ENCODE measurements around the gene RPA1.

DNA sequence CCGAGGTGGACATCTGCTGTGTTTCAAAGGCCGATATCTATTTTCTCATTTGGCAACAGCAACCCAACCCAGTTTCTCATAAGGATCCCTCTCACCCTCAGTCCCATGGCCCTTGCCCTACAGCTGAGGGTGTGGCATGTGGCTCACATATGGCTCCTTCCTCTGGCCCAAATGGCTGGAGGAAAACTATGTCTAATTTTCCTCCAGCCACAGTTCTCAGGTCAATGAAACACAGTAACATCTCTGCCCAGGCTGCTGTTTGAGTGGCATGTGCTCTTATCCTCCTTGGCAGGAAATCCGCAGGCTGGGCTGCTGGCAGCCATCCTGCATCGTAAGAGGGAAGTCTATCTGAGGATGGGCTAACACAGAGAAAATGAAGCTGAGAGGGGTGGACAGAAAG lies 43.9 kb upstream of the RPA1 start:
- TF ChIP-seq SIN3A (conservative IDR thresholded peaks at IDR 0.05 in 1 of 2, IDR thresholded peaks at IDR 0.05 in 1 of 2; ENCODE audit: low read depth in 1 of 2, low read length in 2 of 2) (no peak), POU5F1 (IDR thresholded peaks at IDR 0.05; ENCODE audit: low read depth, low read length) (no peak), CTCF (IDR thresholded peaks at IDR 0.05; ENCODE audit: control extremely low read depth in 1 of 3, insufficient read depth in 1 of 3, low read depth in 1 of 3, low read length in 3 of 3) (no peak), POLR2AphosphoS5 (IDR thresholded peaks at IDR 0.05; ENCODE audit: low read depth, low read length) (no peak), KDM1A (IDR thresholded peaks at IDR 0.05; ENCODE audit: borderline replicate concordance, low read length) (no peak), RXRA (IDR thresholded peaks at IDR 0.05; ENCODE audit: insufficient read depth, low read depth, low read length) (no peak), CHD1 (IDR thresholded peaks at IDR 0.05; ENCODE audit: low read depth, low read length) (no peak), POLR2A (IDR thresholded peaks at IDR 0.05; ENCODE audit: control extremely low read depth in 1 of 2, low read depth in 2 of 2, low read length in 2 of 2) (no peak)
- TF ChIP-seq, protein P1, sequence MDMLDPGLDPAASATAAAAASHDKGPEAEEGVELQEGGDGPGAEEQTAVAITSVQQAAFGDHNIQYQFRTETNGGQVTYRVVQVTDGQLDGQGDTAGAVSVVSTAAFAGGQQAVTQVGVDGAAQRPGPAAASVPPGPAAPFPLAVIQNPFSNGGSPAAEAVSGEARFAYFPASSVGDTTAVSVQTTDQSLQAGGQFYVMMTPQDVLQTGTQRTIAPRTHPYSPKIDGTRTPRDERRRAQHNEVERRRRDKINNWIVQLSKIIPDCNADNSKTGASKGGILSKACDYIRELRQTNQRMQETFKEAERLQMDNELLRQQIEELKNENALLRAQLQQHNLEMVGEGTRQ (IDR thresholded peaks at IDR 0.05; ENCODE audit: low read length): no peak

Measured in H1 (cell line).